Tibial artery (tissue), 4 donors: ENCODE results near the gene DNAJC10.

ENCODE experiments used
- DNase-seq, 2 donors: peaks; one replicate each; pipeline ENCODE4 v3.0.0-alpha.2; 2019
- H3K27ac ChIP-seq, 2 donors: fragments of 200-600 bp; sonication (generic) in 1 of 2; 1 replicate in 1 of 2; 2 replicates in 1 of 2; pipeline ENCODE4 v1.5.1; 2018 to 2019; ENCODE audit warnings: mild to moderate bottlenecking in 1 of 2
- H3K27me3 ChIP-seq, 2 donors: fragments of 200-600 bp; sonication (generic) in 1 of 2; one replicate each; pipeline versions ENCODE4 v1.5.1 to v1.6.0; 2016 to 2019
- H3K36me3 ChIP-seq, 3 donors: fragments of 200-600 bp; sonication (generic) in 2 of 3; one replicate each; pipeline ENCODE4 v1.5.1; 2016 to 2019; ENCODE audit warnings: mild to moderate bottlenecking in 2 of 3
- H3K4me1 ChIP-seq, 4 donors: fragments of 200-600 bp; sonication (generic) in 2 of 4; 1 replicate in 3 of 4; 2 replicates in 1 of 4; pipeline ENCODE4 v1.5.1; 2016 to 2019
- H3K4me3 ChIP-seq, 2 donors: fragments of 200-600 bp; sonication (generic) in 1 of 2; 1 replicate in 1 of 2; 2 replicates in 1 of 2; pipeline ENCODE4 v1.5.1; 2018 to 2019; ENCODE audit warnings: mild to moderate bottlenecking in 2 of 2
- H3K9me3 ChIP-seq, 3 donors: fragments of 200-600 bp; sonication (generic) in 1 of 3; one replicate each; pipeline ENCODE4 v1.5.1; 2016 to 2019
- CTCF ChIP-seq, 2 experiments: fragments of 200-600 bp in 1 of 2; fragments of 450-650 bp in 1 of 2; IDR thresholded peaks; one replicate each; pipeline ENCODE4 v1.5.1; 2017 to 2019; ENCODE audit warnings: antibody characterized with exemption in 2 of 2, mild to moderate bottlenecking in 1 of 2, moderate library complexity in 1 of 2
- intact Hi-C: fragments of 100-400 bp; cut with DNase I; formaldehyde crosslinking; loops from one replicate; pipeline ENCODE4 v1.15.0; 2023; ENCODE audit warnings: low total_unique reads

DNAJC10 gene

GRCh38 chr2:182824767-182825158, 108.7 kb downstream of the DNAJC10 start:
- H3K4me3 ChIP-seq, result no peak overlapping the region
- no peaks in the 10 kb centered on the region for H3K9me3 ChIP-seq
- no peak for DNase-seq
- intact Hi-C loops, result no loop called here
- H3K27me3 ChIP-seq, result no peaks in the 10 kb centered on the region
- H3K4me1 ChIP-seq, result peaks cover 0 to 28% (median 0%) of the 10 kb centered on the region in 4 donors
- H3K36me3 ChIP-seq, result no peaks in the 10 kb centered on the region
- H3K27ac ChIP-seq, result no peak overlapping the region
- no peak for TF ChIP-seq CTCF (IDR thresholded peaks at IDR 0.05)

DNA sequence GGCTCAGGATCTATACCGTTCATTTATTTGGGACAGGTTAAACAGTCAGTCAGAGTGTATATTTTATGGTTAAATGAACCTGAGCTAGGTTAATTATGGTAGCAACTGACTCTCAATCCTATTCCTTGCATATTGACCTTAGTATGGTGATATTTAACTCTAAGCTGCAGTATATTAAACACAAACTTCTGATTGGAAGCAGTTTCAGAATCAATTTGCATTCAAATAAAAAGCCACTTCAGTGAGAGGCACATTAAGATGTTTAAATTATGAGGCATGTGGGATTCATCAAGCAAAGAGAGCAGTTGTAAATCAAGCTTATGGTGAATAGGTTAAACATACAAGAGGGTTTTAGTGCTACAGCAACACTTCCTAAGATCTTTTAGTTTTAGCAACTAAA, 110.0 kb downstream of the DNAJC10 start:
- no peak overlapping the region for H3K4me3 ChIP-seq
- H3K27ac ChIP-seq, result peak overlapping the region in 1 of 2 donors; percentile 48
- intact Hi-C loops, result no loop called here
- H3K27me3 ChIP-seq, result no peaks in the 10 kb centered on the region
- TF ChIP-seq CTCF (IDR thresholded peaks at IDR 0.05), result no peak
- no peaks in the 10 kb centered on the region for H3K36me3 ChIP-seq
- peaks cover 0 to 28% (median 0%) of the 10 kb centered on the region in 4 donors for H3K4me1 ChIP-seq
- no peak for DNase-seq
- no peaks in the 10 kb centered on the region for H3K9me3 ChIP-seq

DNA sequence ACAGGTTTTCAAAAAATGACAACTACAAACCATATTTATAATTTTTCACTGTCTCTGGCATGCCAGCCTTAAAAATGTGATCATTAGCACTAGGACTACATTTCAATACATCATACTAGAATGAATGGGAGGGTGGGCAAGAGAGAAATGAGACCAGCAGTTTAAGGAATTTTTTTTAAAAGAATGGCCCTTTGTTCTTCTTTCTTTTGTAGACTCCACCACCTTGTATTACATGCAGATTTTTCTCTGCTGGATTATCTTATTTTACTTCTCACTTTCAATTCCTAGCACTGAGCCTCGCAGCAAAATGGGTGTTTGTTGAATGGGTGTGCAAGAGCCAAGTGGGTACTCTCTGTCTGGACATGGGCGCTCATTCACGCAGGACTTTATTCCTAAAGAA, 110.4 kb downstream of the DNAJC10 start:
- H3K27ac ChIP-seq, result peak overlapping the region; percentile 21 to 48
- no peak for DNase-seq
- H3K36me3 ChIP-seq, result no peaks in the 10 kb centered on the region
- intact Hi-C loops, result no loop called here
- H3K4me1 ChIP-seq, result peaks cover 0 to 28% (median 0%) of the 10 kb centered on the region in 4 donors
- no peaks in the 10 kb centered on the region for H3K27me3 ChIP-seq
- no peak overlapping the region for H3K4me3 ChIP-seq
- H3K9me3 ChIP-seq, result no peaks in the 10 kb centered on the region
- TF ChIP-seq CTCF (IDR thresholded peaks at IDR 0.05), result no peak

DNA sequence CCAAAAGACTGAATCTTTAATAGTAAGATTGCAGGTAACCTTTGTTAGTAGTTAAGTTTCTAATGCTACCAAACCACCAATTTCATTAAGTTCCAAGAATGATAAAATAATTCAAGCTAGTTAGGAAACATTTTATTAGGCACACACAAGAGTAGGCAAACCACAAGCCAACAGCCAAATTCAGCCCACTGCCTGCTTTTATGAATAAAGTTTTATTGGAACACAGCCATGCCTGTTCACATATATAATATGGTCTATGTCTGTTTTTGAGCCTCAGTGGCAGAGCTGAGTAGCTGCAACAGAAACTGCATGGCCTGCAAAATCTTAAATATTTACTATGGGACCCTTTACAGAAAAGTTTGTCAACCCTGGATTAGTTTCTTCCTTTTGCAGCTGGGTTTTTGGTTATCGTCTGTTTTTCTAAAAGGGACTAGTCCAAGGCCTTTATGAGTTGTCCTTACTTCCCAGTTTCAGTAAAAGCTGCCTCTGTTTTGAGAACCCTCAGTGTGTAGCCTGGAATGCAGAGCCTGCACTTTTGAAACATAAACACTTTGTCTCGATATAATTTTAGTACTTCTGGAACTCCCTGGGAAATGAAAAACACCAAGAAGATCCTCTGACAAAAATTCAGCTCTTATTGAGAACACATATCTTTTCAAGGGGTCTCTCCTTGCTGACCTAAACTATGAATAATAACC, 111.3 kb downstream of the DNAJC10 start:
- no peaks in the 10 kb centered on the region for H3K27me3 ChIP-seq
- peaks cover 0 to 28% (median 0%) of the 10 kb centered on the region in 4 donors for H3K4me1 ChIP-seq
- DNase-seq, result no peak
- H3K36me3 ChIP-seq, result no peaks in the 10 kb centered on the region
- no peak overlapping the region for H3K4me3 ChIP-seq
- H3K9me3 ChIP-seq, result no peaks in the 10 kb centered on the region
- TF ChIP-seq CTCF (IDR thresholded peaks at IDR 0.05), result no peak
- intact Hi-C loops, result no loop called here
- peak overlapping the region; percentile 21 to 48 for H3K27ac ChIP-seq

GRCh38 chr2:182831101-182831500, 115.0 kb downstream of the DNAJC10 start:
- no peaks in the 10 kb centered on the region for H3K9me3 ChIP-seq
- no peaks in the 10 kb centered on the region for H3K36me3 ChIP-seq
- no peak for TF ChIP-seq CTCF (IDR thresholded peaks at IDR 0.05)
- intact Hi-C loops, result no loop called here
- H3K4me3 ChIP-seq, result no peak overlapping the region
- H3K27me3 ChIP-seq, result no peaks in the 10 kb centered on the region
- H3K27ac ChIP-seq, result no peak overlapping the region
- peaks cover 0 to 24% (median under 1%) of the 10 kb centered on the region in 4 donors for H3K4me1 ChIP-seq
- DNase-seq, result no peak
